Adipose tissue (tissue), 3 donors: ENCODE measurements around the gene TBPL1. TPM values are rescaled to one million over a fixed set of nuclear protein-coding genes. Genes with fewer than 3 reads are reported as not detected.
"Not testable (repeated sequence)": the region's sequence is repeated elsewhere in the genome, so short reads cannot be mapped to it uniquely, and the experiment has no call there.

Experiments used
- H3K27ac ChIP-seq: one replicate; pipeline ENCODE4 v1.5.1; 2013; ENCODE audit warnings: low read depth, low read length
- WGBS, 3 donors: extraction: QIAGEN DNeasy Blood & Tissue Kit; methylation state at CpG; one replicate each; pipeline ENCODE4 v1.1.7; 2013; 5-methylcytosine and 5-hydroxymethylcytosine counted together
- polyA plus RNA-seq, 3 donors: library from polyadenylated mRNA; stranded (reverse); fragments of 200-250 nt; gene quantifications; one replicate each; pipeline ENCODE4 v1.2.3, GENCODE V29; 2013
- donor health status: healthy with polysubstance abuse.
- donor health status: Bipolar disorder and iron deficiency.
- donor health status: healthy.

The TBPL1 gene
- polyA plus RNA-seq, 3 donors = 13.4 to 30.8 (median 18.5) TPM

DNA sequence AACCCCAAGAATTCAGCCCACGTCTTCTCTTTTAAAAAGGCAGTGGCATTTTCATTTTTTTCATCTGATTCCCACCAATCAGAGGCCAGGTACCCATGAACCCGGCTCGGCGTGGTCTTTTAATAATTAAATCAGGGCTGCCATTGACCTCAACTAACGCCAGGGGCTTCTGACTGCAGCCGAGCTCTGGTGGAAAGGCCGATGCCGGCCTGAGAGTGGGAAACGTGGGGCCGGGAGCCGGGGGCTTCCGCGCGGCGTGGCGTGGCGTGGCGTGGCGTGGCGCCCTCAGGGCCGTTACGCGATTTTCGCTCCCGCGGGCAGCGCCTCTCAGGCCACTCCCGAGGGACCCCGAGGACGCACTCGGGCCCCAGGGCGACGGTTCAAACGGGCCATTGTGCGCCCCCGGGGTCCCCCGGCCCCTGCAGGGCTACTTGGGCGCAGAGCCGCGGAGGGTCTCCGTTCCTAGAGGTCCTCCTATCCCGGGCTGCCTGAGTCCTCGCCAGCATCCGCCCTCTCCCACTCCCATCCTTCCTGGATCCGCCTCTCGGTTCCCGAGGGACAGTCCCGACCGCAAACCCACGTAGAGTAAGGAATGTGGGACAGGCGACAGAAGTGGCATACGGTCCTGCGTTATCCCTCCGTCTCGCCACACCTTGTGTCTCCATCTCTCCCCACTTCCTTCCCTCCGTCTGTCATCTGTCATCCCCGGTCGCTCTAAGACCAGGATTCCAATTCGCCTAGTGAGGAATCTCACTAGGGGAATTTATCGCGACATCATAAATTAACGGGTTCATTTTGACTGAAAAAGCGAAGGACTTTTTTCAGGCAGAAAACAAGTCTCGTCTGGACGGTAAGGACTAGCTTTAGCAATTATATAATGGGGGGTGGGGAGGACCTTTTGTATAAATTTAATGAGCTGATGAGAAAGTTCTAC is 876 bp upstream of the TBPL1 start:
- WGBS, 3 donors = 0% methylated on average over 61 to 65 of the region's 65 CpGs
- peak overlapping the region; percentile 68 for H3K27ac ChIP-seq

DNA sequence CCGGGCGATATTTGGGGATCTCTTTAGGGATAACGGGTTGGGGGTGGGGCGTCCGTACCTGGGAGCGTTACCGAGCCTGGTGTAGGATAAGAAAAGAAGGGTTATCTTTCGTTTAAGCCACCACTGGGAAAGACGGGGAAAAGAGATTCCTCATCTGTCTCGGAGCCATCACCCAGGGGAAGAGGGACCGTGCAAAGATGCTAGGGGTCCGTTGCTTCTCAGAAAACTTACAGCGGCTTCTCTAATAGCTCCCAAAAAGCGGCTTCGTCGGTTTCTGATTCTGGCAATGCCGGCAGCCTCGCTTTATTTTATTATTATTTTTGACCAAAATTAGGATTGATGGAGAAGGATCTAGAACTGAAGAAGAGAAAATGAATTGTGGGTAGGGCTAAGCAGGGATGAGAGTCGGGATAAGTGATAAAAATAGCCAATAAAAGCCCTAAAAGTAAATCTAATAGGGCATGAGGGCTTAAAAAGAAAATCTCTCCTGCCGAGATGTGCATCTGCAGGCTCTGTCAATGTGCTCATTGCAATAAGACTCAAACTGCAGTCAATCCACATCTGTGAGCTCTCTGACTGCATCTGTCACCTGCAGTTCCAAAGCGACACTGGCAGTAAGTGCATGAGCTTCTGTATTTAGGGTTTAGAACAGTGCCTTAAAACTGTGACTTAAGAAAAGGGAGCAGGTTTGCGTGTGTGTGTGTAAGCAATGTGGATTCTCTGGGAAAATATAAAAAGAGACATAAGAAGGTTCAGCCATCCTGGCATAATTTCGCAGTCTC is 801 bp downstream of the TBPL1 start:
- WGBS, 3 donors = 8 to 10% (median 8%) methylated on average over 23 of the region's 23 CpGs
- H3K27ac ChIP-seq = no peak overlapping the region

DNA sequence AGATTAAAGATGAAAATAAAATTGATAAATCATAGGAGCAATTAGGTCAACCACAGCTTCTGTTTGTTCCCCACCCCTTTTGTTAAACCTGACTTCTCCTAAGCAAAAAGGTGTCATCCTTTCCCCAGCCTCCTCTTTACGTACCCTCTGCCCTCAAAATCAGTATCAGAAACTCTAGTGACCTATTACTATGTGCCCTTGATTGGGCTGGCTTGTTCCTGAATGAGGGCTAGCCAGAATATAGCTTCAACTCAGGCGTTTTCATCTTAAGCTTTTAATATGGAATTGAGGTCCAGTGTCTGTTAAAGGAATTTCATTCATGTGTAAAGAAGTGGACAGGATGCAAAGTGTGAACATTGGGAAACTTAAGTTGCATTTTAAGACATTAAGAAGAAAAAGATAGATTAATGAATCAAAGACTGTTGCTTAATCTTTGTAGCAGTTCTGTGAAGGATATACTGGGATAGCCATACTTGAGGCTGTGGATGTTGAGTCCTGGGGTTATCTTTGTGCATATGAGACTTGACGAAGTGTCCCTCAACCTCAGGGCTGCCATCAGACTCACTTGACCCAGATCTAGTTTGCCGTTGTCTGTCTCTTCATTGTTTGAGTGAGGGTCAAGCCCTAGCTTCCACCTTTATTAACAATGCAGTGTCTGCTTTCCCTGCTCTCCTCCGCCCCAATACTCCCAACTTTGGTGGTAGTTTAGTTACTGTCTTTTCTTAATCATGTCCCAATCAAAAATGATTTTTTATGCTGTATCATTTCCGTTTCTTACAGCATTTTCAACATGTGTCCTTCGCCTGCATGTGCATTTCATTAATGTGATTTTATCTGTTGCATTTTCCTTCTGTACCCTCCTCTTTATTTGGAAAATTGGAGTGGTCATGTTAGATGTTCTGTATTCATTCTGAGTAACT is 1.9 kb downstream of the TBPL1 start:
- H3K27ac ChIP-seq = no peak overlapping the region
- WGBS, 3 donors = 79 to 84% (median 80%) methylated on average over 7 of the region's 7 CpGs

DNA sequence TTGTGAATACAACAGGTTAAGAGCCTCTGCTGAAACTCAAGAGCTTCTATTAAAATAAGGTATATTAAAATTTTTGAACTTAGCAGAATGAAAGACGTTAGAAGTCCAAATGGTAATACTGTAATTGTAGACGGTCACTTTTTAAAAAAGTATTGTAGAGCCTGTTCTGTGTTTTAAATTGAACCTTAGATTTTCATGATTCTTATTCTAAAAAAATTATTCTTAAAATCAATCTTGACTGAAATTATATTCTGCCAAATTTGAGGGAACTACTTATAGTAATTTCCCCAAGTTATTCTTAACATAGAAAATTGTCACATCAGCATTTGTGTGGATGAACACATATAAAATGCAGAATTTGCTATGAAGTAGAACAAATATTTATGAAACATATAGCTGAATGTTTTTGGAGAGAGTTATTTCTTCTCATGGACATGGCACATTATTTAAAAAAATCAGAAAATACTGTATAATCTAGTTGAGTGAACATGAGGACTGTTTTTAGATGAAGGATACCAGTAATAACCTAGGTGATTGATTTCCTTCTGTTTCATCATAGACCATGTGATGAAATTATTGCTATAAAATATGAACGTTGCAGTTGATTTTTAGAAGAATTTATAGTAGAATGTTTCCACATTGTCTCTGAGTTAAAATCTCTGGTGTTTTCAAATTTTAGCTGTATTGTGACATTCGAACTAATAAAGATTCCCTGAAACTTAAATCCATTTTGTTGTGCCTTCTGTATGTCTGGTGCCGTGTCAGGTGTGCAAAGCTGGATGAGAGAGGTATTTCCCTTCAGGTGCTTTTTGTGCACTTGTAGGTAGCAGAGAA is 2.8 kb downstream of the TBPL1 start:
- WGBS, 3 donors = 79 to 88% (median 82%) methylated on average over 5 of the region's 5 CpGs
- H3K27ac ChIP-seq = no peak overlapping the region

DNA sequence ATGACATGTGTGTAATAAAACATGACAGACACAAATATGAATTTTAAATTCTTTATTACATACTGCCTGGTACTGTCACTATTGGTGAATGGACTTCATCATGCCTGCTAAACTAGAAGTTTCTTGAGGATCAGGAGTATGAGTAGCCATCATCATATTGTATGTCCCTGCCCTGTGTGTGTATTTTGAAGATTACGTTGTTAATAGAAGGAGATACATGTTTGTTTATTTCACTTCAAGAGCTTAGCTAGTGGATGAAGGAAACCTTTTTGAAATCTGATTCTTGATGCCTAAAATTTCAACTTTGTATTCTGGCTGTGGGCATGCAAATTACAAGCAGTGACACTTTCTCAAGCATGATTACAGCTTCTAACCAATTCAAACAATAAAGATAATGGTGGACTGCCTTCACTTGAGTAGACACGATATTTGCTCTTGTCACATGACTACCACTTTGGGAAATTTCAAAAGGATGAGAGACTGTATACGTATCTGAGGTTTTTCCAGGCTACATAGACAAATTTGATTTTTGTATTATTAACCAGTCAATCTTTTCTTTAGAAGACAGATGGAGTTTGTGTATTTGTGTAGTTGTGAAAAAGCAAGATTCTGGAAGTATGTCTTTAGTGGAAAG is 3.5 kb downstream of the TBPL1 start:
- no peak overlapping the region for H3K27ac ChIP-seq
- 73 to 97% (median 92%) methylated on average over 3 of the region's 3 CpGs for WGBS, 3 donors

DNA sequence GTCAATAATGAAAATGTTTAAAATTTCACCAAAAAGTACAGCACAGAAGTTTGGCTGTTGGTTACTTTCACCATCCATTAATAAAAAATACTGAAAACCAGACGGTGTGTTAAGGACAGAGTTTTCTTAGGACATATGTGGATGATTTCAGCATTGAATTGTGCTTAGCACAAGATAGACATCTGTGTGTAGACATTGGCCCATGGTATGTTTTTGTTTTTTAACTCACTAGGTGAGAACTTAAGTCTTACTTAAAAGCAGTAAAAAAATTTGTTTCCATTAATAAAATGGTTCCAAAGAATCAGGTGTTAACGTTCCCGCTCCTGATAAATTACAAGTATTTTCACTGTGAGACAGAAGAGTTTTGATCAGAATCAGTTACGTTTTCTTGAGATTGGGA is 4.2 kb downstream of the TBPL1 start:
- 41 to 91% (median 87%) methylated on average over 4 of the region's 4 CpGs for WGBS, 3 donors
- H3K27ac ChIP-seq = no peak overlapping the region

DNA sequence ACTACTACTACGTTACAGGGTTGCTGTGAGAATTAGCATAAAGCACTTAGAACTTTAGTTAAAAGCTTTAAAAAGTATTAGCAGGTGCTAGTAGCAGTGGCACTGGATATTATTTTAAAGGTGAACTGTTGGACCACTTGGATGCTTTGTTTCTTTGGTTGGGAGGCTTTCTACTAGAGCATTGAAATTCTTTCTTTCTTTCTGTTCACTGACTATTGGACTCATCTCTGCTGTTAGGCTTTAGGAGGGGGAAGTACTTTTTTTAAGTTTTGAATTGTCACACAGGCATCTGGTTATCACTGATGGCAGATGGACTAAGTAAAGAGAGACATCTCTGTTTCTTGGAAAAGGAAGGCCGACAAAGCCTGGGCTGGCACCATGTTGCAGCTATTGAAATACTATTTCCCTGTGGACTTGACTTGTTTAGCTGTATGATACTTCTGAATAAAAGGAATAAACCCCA is 4.8 kb downstream of the TBPL1 start:
- no peak overlapping the region for H3K27ac ChIP-seq
- 54 to 79% (median 60%) methylated on average over 2 of the region's 2 CpGs for WGBS, 3 donors

DNA sequence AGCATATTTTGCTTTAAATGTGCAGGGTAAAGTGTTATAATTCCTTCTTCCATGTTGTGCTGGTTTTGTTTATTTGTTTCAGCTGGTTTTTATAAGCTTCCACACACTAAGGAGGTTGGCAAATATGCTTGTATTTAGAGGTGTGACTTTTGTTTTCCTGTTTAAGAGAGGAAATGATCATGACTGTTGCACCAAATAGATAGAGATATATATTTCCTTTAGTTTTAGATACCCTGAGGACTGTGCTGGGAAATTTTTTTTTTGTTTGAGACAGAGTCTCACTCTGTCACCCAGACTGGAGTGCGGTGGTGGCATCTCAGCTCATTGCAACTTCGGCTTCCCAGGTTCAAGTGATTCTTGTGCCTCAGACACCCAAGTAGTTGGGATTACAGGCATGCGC is 5.8 kb downstream of the TBPL1 start:
- 92 to 96% (median 93%) methylated on average over 3 of the region's 3 CpGs for WGBS, 3 donors
- H3K27ac ChIP-seq = no peak overlapping the region

DNA sequence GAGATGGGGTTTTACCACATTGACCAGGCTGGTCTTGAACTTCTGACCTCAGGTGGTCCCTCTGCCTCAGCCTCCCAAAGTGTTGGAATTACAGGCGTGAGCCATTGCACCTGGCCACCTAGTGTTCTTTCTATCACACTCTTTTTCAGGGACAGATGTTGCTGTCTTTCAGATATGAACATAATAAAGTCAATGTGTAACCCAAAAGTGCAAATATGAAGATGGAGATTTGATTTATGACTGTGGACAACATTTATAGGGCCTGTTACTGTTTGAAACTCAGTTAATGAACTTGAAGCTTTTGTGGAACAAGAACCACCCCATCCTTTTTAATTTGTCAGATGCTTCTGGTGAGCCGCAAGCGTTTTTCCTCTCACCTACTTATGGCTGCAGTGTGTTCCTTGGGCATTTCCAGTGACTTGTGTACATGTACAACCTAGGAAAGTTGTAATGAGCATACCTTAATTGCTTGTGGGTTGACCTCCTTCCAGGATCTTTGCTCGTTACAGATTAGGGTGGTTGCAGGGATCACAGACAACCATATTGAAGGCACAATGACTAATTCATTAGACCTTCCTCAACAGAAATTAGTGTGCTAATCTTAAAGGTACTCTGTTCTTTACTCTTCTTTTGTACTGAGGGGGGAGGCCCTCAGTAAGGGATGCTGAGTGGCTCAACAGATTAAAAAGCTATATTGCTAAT is 6.8 kb downstream of the TBPL1 start:
- no peak overlapping the region for H3K27ac ChIP-seq
- WGBS, 3 donors = 83 to 96% (median 93%) methylated on average over 4 of the region's 4 CpGs

DNA sequence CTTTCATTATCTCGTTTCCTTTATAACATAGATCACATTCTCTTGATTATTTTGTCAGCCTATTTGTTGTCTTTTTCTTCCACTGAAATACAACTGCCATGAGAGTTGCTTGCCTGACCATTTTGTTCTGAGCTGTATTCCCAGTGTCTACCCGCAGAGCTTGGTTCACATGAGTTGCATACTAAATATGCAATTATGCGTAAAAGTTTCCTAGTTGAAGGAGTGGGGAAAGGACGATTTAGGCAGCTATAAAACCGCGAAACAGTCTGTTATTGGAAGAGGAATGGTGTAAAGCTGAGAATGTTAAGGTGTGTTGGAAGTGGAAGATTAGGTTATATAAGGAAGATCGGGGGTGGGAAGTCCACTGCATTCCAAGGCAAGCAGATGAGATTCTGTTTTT is 8.8 kb downstream of the TBPL1 start:
- 93 to 96% (median 94%) methylated on average over 7 of the region's 7 CpGs for WGBS, 3 donors

DNA sequence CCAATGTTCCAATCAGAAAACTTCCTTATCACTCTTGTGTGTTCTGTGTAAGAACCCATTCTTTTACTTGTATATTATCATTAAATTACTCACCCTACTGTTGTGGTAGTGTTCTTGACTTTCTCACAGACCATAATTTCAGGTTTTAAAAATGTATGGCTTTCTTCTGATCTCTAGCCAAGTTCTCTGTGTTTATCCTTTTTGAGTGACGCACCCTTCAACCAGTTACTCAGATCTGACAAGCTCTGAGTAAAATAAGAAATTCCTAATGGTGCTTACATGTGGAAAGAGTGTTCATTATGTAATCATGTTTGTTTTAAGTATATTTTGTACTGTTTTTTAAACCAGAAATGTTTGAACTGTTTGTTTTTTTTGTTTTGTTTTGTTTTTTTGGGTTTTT is 11.0 kb downstream of the TBPL1 start:
- H3K27ac ChIP-seq = no peak overlapping the region
- 75 to 91% (median 84%) methylated on average over 1 of the region's 1 CpG for WGBS, 3 donors

More for the DNA sequence above, 8.8 kb downstream of the TBPL1 start:
- H3K27ac ChIP-seq = no peak overlapping the region

DNA sequence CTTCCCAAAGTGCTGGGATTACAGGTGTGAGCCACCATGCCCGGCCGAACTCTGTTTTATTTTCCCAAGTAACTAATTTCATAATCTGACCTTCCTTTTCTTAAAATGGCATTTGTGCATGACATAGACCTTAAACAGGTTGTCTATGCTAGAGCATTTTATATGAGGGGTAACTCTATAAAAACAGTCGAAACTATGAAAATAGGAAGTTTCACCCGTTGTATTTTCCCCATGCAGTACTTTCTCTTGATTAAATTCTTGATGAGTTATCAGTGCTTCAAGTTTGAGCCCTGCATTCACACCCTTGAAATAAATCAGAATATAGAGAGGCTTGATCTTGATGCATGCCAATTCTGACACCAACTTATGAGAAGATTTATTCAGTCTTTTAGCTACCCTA is 11.7 kb downstream of the TBPL1 start:
- WGBS, 3 donors = 84 to 92% (median 89%) methylated on average over 4 of the region's 4 CpGs
- H3K27ac ChIP-seq = no peak overlapping the region

DNA sequence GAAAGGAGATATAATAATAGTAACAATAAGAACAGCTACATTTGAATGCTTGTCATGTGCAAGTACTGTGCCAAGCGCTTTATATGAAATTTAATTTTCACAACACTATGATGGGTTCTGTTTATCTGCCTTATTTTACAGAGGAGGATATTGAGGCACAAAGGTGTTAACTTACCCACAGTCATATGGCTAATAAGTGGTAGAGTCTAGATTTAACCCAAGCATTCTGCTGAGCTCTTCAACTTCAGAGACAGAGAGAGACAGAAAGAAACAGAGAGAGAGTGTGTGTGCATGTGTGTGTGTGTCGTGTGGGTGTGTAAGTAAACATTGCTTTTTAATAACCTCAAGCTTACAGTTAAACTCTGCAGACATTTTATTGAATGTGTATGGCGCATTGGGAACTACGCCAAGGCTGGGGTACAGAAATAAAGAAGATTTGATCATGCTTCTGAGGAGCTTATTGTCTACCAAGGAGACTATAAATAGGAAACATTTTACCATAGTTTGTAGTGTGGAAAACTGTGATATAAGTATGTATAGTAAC is 12.9 kb downstream of the TBPL1 start:
- H3K27ac ChIP-seq = no peak overlapping the region
- WGBS, 3 donors = 87 to 95% (median 92%) methylated on average over 4 of the region's 4 CpGs

DNA sequence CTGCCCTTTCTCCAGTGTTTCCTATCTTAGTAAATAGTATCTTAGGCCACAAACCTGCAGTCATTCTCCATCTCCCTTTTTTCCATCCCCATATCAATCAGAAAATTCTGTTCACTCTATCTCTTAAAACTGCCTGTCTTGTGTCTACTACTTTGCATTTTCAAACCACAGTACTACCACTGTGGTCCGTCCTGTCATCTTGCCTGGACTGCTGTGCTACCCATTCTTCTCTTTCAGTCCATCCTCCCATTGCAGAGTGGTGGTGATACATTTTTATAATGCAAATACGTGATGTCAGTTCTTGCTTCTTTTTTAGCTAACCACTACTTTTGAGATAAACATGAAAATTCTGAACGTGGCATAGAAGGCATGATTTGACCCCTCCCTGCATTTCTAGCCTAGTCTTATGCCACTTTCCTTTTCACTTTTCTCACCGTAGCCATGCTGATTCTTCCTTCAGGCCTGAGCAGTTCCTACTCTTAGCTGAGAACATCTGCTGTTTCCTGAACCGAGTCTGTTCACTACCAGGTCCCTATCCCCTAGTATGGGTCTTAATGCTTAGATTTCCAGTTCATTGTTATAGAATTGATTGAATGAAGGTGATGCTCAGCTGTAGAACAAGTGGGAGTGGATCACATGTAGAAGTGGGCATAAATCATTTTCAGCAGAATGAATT is 13.8 kb downstream of the TBPL1 start:
- 75 to 79% (median 79%) methylated on average over 5 of the region's 5 CpGs for WGBS, 3 donors

DNA sequence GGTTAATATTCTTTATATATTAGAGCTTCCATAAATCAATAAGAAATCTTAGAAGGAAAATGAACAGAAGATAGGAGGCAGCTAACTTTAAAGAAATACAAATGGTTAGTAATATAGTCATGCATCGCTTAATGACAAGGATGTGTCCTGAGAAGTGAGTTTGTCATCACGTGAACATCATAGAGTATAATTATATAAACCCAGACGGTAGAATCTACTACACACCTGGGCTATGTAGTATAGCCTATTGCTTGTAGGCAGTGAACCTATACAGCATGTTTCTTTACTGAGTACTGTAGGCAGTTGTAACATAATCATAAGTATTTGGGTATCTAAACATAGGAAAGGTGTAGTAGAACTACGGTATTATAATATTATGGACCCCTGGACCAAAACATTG is 14.3 kb downstream of the TBPL1 start:
- WGBS, 3 donors = 89 to 92% (median 91%) methylated on average over 4 of the region's 4 CpGs
- H3K27ac ChIP-seq = no peak overlapping the region

More for the DNA sequence above, 13.8 kb downstream of the TBPL1 start:
- no peak overlapping the region for H3K27ac ChIP-seq

DNA sequence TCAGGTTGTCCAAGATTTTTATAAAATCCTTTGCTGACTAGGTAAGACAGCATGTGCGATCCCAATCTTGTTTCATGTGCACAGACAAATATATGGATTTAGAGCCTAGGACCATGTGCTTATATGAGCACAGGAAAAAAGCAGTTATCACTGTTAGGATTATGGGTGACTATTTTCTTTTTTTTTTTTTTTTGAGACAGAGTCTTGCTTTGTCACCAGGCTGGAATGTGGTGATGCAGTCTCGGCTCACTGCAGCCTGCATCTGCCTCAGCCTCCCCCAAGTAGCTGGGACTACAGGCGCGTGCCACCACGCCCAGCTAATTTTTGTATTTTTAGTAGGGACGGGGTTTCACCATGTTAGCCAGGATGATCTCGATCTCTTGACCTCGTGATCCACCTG is 14.8 kb downstream of the TBPL1 start:
- 91 to 93% (median 92%) methylated on average over 8 of the region's 8 CpGs for WGBS, 3 donors
- H3K27ac ChIP-seq = not testable (repeated sequence)
